Activated CD8-positive, alpha-beta T cell treated with anti-CD3 and anti-CD28 coated beads, Interleukin-2, amount 10 ng/mL, durations not matched to agents 7 days and 5 days (primary cell): ENCODE data around the gene TMPRSS5. TPM values are rescaled to one million over a fixed set of nuclear protein-coding genes. Genes with fewer than 3 reads are reported as not detected.

Experiments used
- ATAC-seq: fragments of 150-1000 bp; cut with Tn5 transposase; one replicate; pipeline ENCODE4 v1.10.0; 2021; ENCODE audit warnings: moderate library complexity
- CTCF ChIA-PET: fragments of 350-600 bp; sonication (Branson Sonifier 250); formaldehyde crosslinking; loops from one replicate; lab custom pipeline; 2021; ENCODE audit warnings: antibody characterized with exemption; lab: Charles Lee
- POLR2A ChIA-PET: fragments of 350-600 bp; sonication (Branson Sonifier 250); formaldehyde crosslinking; loops from one replicate; lab custom pipeline; 2021; ENCODE audit warnings: antibody characterized with exemption; lab: Charles Lee
- DNase-seq: peaks from one replicate; pipeline ENCODE4 v3.0.0-alpha.2; 2020
- H3K27ac Mint-ChIP-seq: one replicate; pipeline ENCODE4 v1.8.0; 2021; ENCODE audit warnings: mild to moderate bottlenecking, mixed read lengths
- H3K27me3 Mint-ChIP-seq: one replicate; pipeline ENCODE4 v1.8.0; 2021; ENCODE audit warnings: low read depth, mixed read lengths
- H3K36me3 Mint-ChIP-seq: one replicate; pipeline ENCODE4 v1.8.0; 2021; ENCODE audit warnings: low read depth, mixed read lengths
- H3K4me1 Mint-ChIP-seq: one replicate; pipeline ENCODE4 v1.8.0; 2021; ENCODE audit warnings: low read depth, mixed read lengths
- H3K4me3 Mint-ChIP-seq: one replicate; pipeline ENCODE4 v1.8.0; 2021; ENCODE audit warnings: mild to moderate bottlenecking, mixed read lengths
- H3K9me3 Mint-ChIP-seq: one replicate; pipeline ENCODE4 v1.8.0; 2022; ENCODE audit warnings: mixed read lengths; ENCODE audit not compliant: insufficient read depth
- total RNA-seq, 2 experiments: library from RNA; stranded (reverse); gene quantifications; one replicate each; pipeline ENCODE4 v1.2.3, GENCODE V29; 2021

The TMPRSS5 gene
- total RNA-seq, 2 experiments from 2014 or later: 0.31 to 0.71 TPM

- no peaks in the 10 kb centered on the region for H3K36me3 Mint-ChIP-seq
- CTCF ChIA-PET: no interaction called here
- no peaks in the 10 kb centered on the region for H3K9me3 Mint-ChIP-seq
Measured at GRCh38 chr11:113638376-113638775, 67.7 kb downstream of the TMPRSS5 start.

GRCh38 chr11:113637636-113638035 is 68.5 kb downstream of the TMPRSS5 start:
- CTCF ChIA-PET: no interaction called here
- Mint-ChIP-seq H3K9me3 (no peaks in the 10 kb centered on the region), H3K27ac (no peak overlapping the region), H3K4me3 (no peak overlapping the region), H3K4me1 (no peaks in the 10 kb centered on the region), H3K27me3 (peaks cover 10% of the 10 kb centered on the region), H3K36me3 (no peaks in the 10 kb centered on the region)
- POLR2A ChIA-PET: no interaction called here
- DNase-seq (no peak), ATAC-seq (no peak)

More at GRCh38 chr11:113638376-113638775, 67.7 kb downstream of the TMPRSS5 start:
- POLR2A ChIA-PET: no interaction called here
- DNase-seq (no peak), ATAC-seq (no peak)
- H3K27me3 Mint-ChIP-seq: peaks cover 10% of the 10 kb centered on the region
- H3K27ac Mint-ChIP-seq: no peak overlapping the region
- H3K4me3 Mint-ChIP-seq: no peak overlapping the region
- H3K4me1 Mint-ChIP-seq: no peaks in the 10 kb centered on the region

Other genes starting within 250 kb of the TMPRSS5 start
- gene DRD2, start 230.9 kb downstream of the TMPRSS5 start, total RNA-seq: not detected
- 10 to 100 TPM; 21.0 to 21.5 TPM for gene ZW10, start 67.4 kb upstream of the TMPRSS5 start, total RNA-seq
- gene CLDN25, start 73.5 kb upstream of the TMPRSS5 start, total RNA-seq: not detected
- gene USP28, start 169.3 kb upstream of the TMPRSS5 start, total RNA-seq: 10 to 100 TPM; 46.8 to 53.0 TPM
- gene HTR3B, start 198.5 kb upstream of the TMPRSS5 start, total RNA-seq: not detected